Measurements from ENCODE around the gene CBX5. TPM values are rescaled to one million over a fixed set of nuclear protein-coding genes. Genes with fewer than 3 reads are reported as not detected.
"Not testable (repeated sequence)": the region's sequence is repeated elsewhere in the genome, so short reads cannot be mapped to it uniquely, and the experiment has no call there.

CBX5 gene
- total RNA-seq, 1 donor from 2014 or later = 98.1 TPM

- Mint-ChIP-seq H3K36me3 (ENCODE audit: unreplicated experiment) (peaks cover 28% of the 10 kb centered on the region), H3K9me3 (ENCODE audit: unreplicated experiment) (no peaks in the 10 kb centered on the region), H3K27me3 (ENCODE audit: unreplicated experiment) (no peaks in the 10 kb centered on the region), H3K27ac (ENCODE audit: unreplicated experiment) (peak overlapping the region; percentile 32), H3K4me3 (ENCODE audit: unreplicated experiment) (no peak overlapping the region), H3K4me1 (ENCODE audit: unreplicated experiment) (no peaks in the 10 kb centered on the region)
- DNase-seq (ENCODE audit: extremely low spot score, unreplicated experiment) = no peak
- no peak for TF ChIP-seq CTCF (IDR thresholded peaks at IDR 0.05)
Observed at GRCh38 chr12:54240971-54241588, 38.8 kb downstream of the CBX5 start.

GRCh38 chr12:54240129-54240528 lies 39.8 kb downstream of the CBX5 start:
- Mint-ChIP-seq H3K27ac (ENCODE audit: unreplicated experiment) (no peak overlapping the region), H3K4me3 (ENCODE audit: unreplicated experiment) (no peak overlapping the region), H3K27me3 (ENCODE audit: unreplicated experiment) (no peaks in the 10 kb centered on the region), H3K36me3 (ENCODE audit: unreplicated experiment) (peaks cover 25% of the 10 kb centered on the region), H3K4me1 (ENCODE audit: unreplicated experiment) (no peaks in the 10 kb centered on the region), H3K9me3 (ENCODE audit: unreplicated experiment) (no peaks in the 10 kb centered on the region)
- no peak for TF ChIP-seq CTCF (IDR thresholded peaks at IDR 0.05)
- no peak for DNase-seq (ENCODE audit: extremely low spot score, unreplicated experiment)

GRCh38 chr12:54239620-54240019 lies 40.3 kb downstream of the CBX5 start:
- Mint-ChIP-seq H3K36me3 (ENCODE audit: unreplicated experiment) (peaks cover 25% of the 10 kb centered on the region), H3K9me3 (ENCODE audit: unreplicated experiment) (no peaks in the 10 kb centered on the region), H3K4me1 (ENCODE audit: unreplicated experiment) (no peaks in the 10 kb centered on the region), H3K27me3 (ENCODE audit: unreplicated experiment) (no peaks in the 10 kb centered on the region), H3K27ac (ENCODE audit: unreplicated experiment) (no peak overlapping the region), H3K4me3 (ENCODE audit: unreplicated experiment) (no peak overlapping the region)
- TF ChIP-seq CTCF (IDR thresholded peaks at IDR 0.05) = no peak
- DNase-seq (ENCODE audit: extremely low spot score, unreplicated experiment) = no peak

- no peaks in the 10 kb centered on the region for H3K4me1 Mint-ChIP-seq (ENCODE audit: unreplicated experiment)
- H3K27ac Mint-ChIP-seq (ENCODE audit: unreplicated experiment) = no peak overlapping the region
- H3K9me3 Mint-ChIP-seq (ENCODE audit: unreplicated experiment) = no peaks in the 10 kb centered on the region
- H3K27me3 Mint-ChIP-seq (ENCODE audit: unreplicated experiment) = no peaks in the 10 kb centered on the region
- H3K36me3 Mint-ChIP-seq (ENCODE audit: unreplicated experiment) = peaks cover 25% of the 10 kb centered on the region
- no peak for DNase-seq (ENCODE audit: extremely low spot score, unreplicated experiment)
- no peak for TF ChIP-seq CTCF (IDR thresholded peaks at IDR 0.05)
- H3K4me3 Mint-ChIP-seq (ENCODE audit: unreplicated experiment) = no peak overlapping the region
Observed at GRCh38 chr12:54238531-54238930, 41.4 kb downstream of the CBX5 start.

GRCh38 chr12:54232790-54233189 lies 47.1 kb downstream of the CBX5 start:
- H3K4me1 Mint-ChIP-seq (ENCODE audit: unreplicated experiment) = peaks cover 28% of the 10 kb centered on the region
- H3K36me3 Mint-ChIP-seq (ENCODE audit: unreplicated experiment) = no peaks in the 10 kb centered on the region
- peak overlapping the region; percentile 28 for H3K27ac Mint-ChIP-seq (ENCODE audit: unreplicated experiment)
- no peaks in the 10 kb centered on the region for H3K27me3 Mint-ChIP-seq (ENCODE audit: unreplicated experiment)
- DNase-seq (ENCODE audit: extremely low spot score, unreplicated experiment) = no peak
- H3K9me3 Mint-ChIP-seq (ENCODE audit: unreplicated experiment) = no peaks in the 10 kb centered on the region
- H3K4me3 Mint-ChIP-seq (ENCODE audit: unreplicated experiment) = no peak overlapping the region
- TF ChIP-seq CTCF (IDR thresholded peaks at IDR 0.05) = peak; percentile 36

GRCh38 chr12:54231269-54231668 lies 48.7 kb downstream of the CBX5 start:
- DNase-seq (ENCODE audit: extremely low spot score, unreplicated experiment); H3K27ac Mint-ChIP-seq (ENCODE audit: unreplicated experiment); H3K27me3 Mint-ChIP-seq (ENCODE audit: unreplicated experiment); H3K9me3 Mint-ChIP-seq (ENCODE audit: unreplicated experiment); H3K36me3 Mint-ChIP-seq (ENCODE audit: unreplicated experiment); H3K4me3 Mint-ChIP-seq (ENCODE audit: unreplicated experiment): not testable (repeated sequence)
- peaks cover 33% of the 10 kb centered on the region for H3K4me1 Mint-ChIP-seq (ENCODE audit: unreplicated experiment)

All from osteocyte (in vitro differentiated cells).